ENCODE data around the gene CAMK2G. TPM values are rescaled to one million over a fixed set of nuclear protein-coding genes. Genes with fewer than 3 reads are reported as not detected.

CAMK2G gene
- total RNA-seq, 4 donors from 2014 or later = 72.0 to 131 (median 83.0) TPM

DNA sequence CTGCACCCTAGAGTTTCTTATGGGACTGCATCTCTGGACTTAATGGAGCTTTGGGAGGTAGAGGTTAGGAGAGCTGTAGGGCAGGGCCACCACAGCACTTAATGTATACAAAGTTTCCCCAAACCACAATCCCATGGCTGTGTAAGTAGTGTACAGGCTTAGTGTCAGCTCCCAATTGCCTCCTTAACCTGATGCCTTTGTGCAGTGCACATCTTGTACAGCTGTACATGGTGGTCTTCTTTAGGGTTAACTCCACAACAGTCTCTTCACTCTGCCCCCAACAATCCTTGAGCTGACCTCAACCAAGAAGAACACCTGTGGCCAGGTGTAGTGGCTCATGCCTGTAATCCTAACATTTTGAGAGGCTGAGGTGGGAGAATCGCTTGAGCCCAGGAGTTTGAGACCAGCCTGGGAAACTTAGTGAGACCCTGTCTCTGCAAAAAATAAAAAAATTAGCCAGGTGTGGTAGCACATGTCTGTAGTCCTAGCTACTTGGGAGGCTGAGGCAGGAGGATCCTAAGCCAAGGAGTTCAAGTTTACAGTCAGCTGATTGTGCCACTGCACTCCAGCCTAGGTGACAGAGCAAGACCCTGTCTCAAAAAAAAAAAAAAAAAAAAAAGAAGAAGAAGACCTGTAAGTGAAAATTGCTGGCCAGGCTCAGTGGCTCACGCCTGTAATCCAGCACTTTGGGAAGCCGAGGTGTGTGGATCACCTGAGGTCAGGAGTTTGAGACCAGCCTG is 43.4 kb upstream of the CAMK2G start:
- H3K36me3 ChIP-seq = no peaks in the 10 kb centered on the region
- WGBS, 2 donors (ENCODE audit: low coverage in 1 of 2) = 98 to 100% methylated on average over 2 to 3 of the region's 3 CpGs
- peak overlapping the region in 3 of 4 donors; percentile 1 to 30 (median 26) for H3K27ac ChIP-seq
- no peaks in the 10 kb centered on the region for H3K27me3 ChIP-seq
- peaks cover 0 to 26% (median 9%) of the 10 kb centered on the region in 4 donors for H3K4me1 ChIP-seq
- no peak for DNase-seq
- intact Hi-C loops (cut with DNase I; ENCODE audit: low total_unique reads) = no loop called here
- TF ChIP-seq EP300 (IDR thresholded peaks at IDR 0.05; ENCODE audit: low read depth) (no peak), POLR2A (IDR thresholded peaks at IDR 0.05) (no peak), POLR2AphosphoS5 (IDR thresholded peaks at IDR 0.05) (no peak)
- TF ChIP-seq, protein P1, sequence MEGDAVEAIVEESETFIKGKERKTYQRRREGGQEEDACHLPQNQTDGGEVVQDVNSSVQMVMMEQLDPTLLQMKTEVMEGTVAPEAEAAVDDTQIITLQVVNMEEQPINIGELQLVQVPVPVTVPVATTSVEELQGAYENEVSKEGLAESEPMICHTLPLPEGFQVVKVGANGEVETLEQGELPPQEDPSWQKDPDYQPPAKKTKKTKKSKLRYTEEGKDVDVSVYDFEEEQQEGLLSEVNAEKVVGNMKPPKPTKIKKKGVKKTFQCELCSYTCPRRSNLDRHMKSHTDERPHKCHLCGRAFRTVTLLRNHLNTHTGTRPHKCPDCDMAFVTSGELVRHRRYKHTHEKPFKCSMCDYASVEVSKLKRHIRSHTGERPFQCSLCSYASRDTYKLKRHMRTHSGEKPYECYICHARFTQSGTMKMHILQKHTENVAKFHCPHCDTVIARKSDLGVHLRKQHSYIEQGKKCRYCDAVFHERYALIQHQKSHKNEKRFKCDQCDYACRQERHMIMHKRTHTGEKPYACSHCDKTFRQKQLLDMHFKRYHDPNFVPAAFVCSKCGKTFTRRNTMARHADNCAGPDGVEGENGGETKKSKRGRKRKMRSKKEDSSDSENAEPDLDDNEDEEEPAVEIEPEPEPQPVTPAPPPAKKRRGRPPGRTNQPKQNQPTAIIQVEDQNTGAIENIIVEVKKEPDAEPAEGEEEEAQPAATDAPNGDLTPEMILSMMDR (IDR thresholded peaks at IDR 0.05) = no peak
- H3K9me3 ChIP-seq = no peaks in the 10 kb centered on the region
- no peak overlapping the region for H3K4me3 ChIP-seq
- in situ Hi-C loops (cut with MboI; ENCODE audit: low pct_ligation_motif_present in 1 of 4, low pct_unique_long_range_greater_than_20kb in 1 of 4, low sequenced_read_pairs in 3 of 4) = no loop called here

DNA sequence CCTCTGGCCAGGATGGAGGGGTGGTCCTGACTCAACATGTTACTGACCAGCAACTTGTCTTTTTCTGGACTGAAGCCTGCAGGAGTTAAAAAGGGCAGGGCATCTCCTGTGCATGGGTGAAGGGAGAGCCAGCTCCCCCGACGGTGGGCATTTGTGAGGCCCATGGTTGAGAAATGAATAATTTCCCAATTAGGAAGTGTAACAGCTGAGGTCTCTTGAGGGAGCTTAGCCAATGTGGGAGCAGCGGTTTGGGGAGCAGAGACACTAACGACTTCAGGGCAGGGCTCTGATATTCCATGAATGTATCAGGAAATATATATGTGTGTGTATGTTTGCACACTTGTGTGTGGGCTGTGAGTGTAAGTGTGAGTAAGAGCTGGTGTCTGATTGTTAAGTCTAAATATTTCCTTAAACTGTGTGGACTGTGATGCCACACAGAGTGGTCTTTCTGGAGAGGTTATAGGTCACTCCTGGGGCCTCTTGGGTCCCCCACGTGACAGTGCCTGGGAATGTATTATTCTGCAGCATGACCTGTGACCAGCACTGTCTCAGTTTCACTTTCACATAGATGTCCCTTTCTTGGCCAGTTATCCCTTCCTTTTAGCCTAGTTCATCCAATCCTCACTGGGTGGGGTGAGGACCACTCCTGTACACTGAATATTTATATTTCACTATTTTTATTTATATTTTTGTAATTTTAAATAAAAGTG is 42.6 kb upstream of the CAMK2G start:
- peak; percentile 30 for DNase-seq
- H3K27ac ChIP-seq = peak overlapping the region; percentile 1 to 30 (median 14)
- H3K4me1 ChIP-seq = peaks cover 0 to 26% (median 11%) of the 10 kb centered on the region in 4 donors
- H3K4me3 ChIP-seq = no peak overlapping the region
- peaks cover 1% of the 10 kb centered on the region for H3K27me3 ChIP-seq
- TF ChIP-seq POLR2A (IDR thresholded peaks at IDR 0.05) (no peak), EP300 (IDR thresholded peaks at IDR 0.05; ENCODE audit: low read depth) (no peak), POLR2AphosphoS5 (IDR thresholded peaks at IDR 0.05) (no peak)
- TF ChIP-seq, protein P1 (IDR thresholded peaks at IDR 0.05) = peak in 1 of 5 experiments; percentile 8
- in situ Hi-C loops (cut with MboI; ENCODE audit: low pct_ligation_motif_present in 1 of 4, low pct_unique_long_range_greater_than_20kb in 1 of 4, low sequenced_read_pairs in 3 of 4) (no loop called here), intact Hi-C loops (cut with DNase I; ENCODE audit: low total_unique reads) (no loop called here)
- H3K36me3 ChIP-seq = no peaks in the 10 kb centered on the region
- no peaks in the 10 kb centered on the region for H3K9me3 ChIP-seq
- WGBS, 2 donors (ENCODE audit: low coverage in 1 of 2) = 14 to 45% methylated on average over 2 to 5 of the region's 5 CpGs

DNA sequence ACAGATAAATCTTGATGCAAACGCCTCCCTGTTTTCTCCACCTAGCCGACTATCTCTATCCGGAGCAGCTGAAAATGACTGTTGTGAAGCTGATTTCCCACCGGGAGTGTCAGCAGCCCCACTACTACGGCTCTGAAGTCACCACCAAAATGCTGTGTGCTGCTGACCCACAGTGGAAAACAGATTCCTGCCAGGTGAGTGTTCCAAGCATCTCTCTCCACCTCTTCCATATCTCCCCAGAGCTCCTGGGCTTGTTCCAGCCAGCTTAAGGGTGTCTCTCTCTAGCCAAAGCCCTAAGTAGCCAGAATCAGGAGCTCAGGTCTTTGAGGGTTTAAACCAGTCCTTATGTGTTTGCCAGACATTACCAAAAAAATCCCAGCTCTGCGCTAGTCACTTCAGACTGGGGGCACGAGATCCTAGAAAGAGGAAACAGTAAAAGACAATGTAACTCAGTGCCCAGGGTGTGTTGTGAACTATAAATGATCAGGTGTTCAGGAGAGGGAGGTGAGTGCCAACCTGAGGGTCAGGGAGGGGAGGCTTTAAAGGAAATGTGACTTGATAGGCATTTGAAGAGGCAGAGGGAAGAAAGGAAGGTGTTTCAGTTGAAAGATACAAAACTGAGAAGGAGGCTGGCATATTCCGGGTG is 41.0 kb upstream of the CAMK2G start:
- H3K27ac ChIP-seq = peak overlapping the region in 1 of 4 donors; percentile 9
- H3K27me3 ChIP-seq = peaks cover 15% of the 10 kb centered on the region
- intact Hi-C loops (cut with DNase I; ENCODE audit: low total_unique reads) = no loop called here
- TF ChIP-seq POLR2AphosphoS5 (IDR thresholded peaks at IDR 0.05) = no peak
- TF ChIP-seq, protein P1 (IDR thresholded peaks at IDR 0.05) = no peak
- no peak for TF ChIP-seq EP300 (IDR thresholded peaks at IDR 0.05; ENCODE audit: low read depth)
- TF ChIP-seq POLR2A (IDR thresholded peaks at IDR 0.05) = no peak
- no peak for DNase-seq
- H3K4me1 ChIP-seq = peaks cover 5 to 42% (median 25%) of the 10 kb centered on the region in 4 donors
- 70 to 78% methylated on average over 4 to 8 of the region's 8 CpGs for WGBS, 2 donors (ENCODE audit: low coverage in 1 of 2)
- no peak overlapping the region for H3K4me3 ChIP-seq
- no peaks in the 10 kb centered on the region for H3K9me3 ChIP-seq
- no peaks in the 10 kb centered on the region for H3K36me3 ChIP-seq
- in situ Hi-C loops (cut with MboI; ENCODE audit: low pct_ligation_motif_present in 1 of 4, low pct_unique_long_range_greater_than_20kb in 1 of 4, low sequenced_read_pairs in 3 of 4) = no loop called here

DNA sequence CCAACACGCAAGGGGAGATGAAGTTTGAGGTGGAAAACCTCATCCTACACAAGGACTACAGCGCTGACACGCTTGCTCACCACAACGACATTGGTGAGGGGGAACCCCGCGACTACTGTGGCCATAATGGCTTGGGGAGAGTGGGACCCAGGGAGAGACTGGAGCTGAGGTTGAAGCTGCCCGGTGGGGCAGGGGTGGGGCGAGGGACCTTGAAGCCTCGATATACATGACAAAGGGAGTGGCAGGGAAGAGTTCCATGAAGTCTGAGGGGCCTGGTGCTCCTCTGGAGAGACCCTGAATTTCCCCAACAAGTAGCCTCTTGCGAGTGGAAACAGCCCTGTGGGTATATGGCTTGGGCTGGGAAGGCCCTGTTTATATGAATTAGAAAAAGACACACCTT is 39.7 kb upstream of the CAMK2G start:
- Histone ChIP-seq H3K4me1 (peaks cover 6 to 48% (median 35%) of the 10 kb centered on the region in 4 donors), H3K27ac (no peak overlapping the region), H3K4me3 (no peak overlapping the region), H3K9me3 (no peaks in the 10 kb centered on the region), H3K27me3 (peaks cover 15% of the 10 kb centered on the region), H3K36me3 (no peaks in the 10 kb centered on the region)
- intact Hi-C loops (cut with DNase I; ENCODE audit: low total_unique reads) (no loop called here), in situ Hi-C loops (cut with MboI; ENCODE audit: low pct_ligation_motif_present in 1 of 4, low pct_unique_long_range_greater_than_20kb in 1 of 4, low sequenced_read_pairs in 3 of 4) (no loop called here)
- no peak for TF ChIP-seq POLR2AphosphoS5 (IDR thresholded peaks at IDR 0.05)
- TF ChIP-seq POLR2A (IDR thresholded peaks at IDR 0.05) = no peak
- no peak for TF ChIP-seq EP300 (IDR thresholded peaks at IDR 0.05; ENCODE audit: low read depth)
- TF ChIP-seq, protein P1 (IDR thresholded peaks at IDR 0.05) = no peak
- 78% methylated on average over 10 of the region's 10 CpGs; no CpG with 5 or more reads in 1 of the 2 donors for WGBS, 2 donors (ENCODE audit: low coverage in 1 of 2)
- no peak for DNase-seq
